HUES6 (cell line): Measurements from ENCODE around the gene NOL11.
"Not testable (repeated sequence)": the region's sequence is repeated elsewhere in the genome, so short reads cannot be mapped to it uniquely, and the experiment has no call there.

Experiments
- H3K27ac ChIP-seq: 2 replicates; pipeline ENCODE4 v1.7.0; 2013; ENCODE audit warnings: low read depth, mild to moderate bottlenecking, low read length, inconsistent platforms
- H3K27me3 ChIP-seq: 2 replicates; pipeline ENCODE4 v1.6.1; 2013; ENCODE audit warnings: low read length; ENCODE audit not compliant: control insufficient read depth, insufficient read depth
- H3K36me3 ChIP-seq: 2 replicates; pipeline ENCODE4 v1.6.1; 2013; ENCODE audit warnings: low read length; ENCODE audit not compliant: control insufficient read depth, insufficient read depth
- H3K4me1 ChIP-seq: 2 replicates; pipeline ENCODE4 v1.6.1; 2013; ENCODE audit warnings: low read length; ENCODE audit not compliant: control insufficient read depth, insufficient read depth
- H3K4me3 ChIP-seq: 2 replicates; pipeline ENCODE4 v1.5.1; 2013; ENCODE audit warnings: low read depth, low read length
- H3K9ac ChIP-seq: one replicate; pipeline ENCODE4 v1.6.1; 2013; ENCODE audit warnings: mild to moderate bottlenecking, low read length
- H3K9me3 ChIP-seq: 2 replicates; pipeline ENCODE4 v1.6.1; 2013; ENCODE audit warnings: low read depth, low read length; ENCODE audit not compliant: control insufficient read depth, insufficient read depth

Gene NOL11

GRCh38 chr17:67685351-67685750, 32.4 kb upstream of the NOL11 start:
- Histone ChIP-seq H3K9ac (no peak overlapping the region), H3K9me3 (no peaks in the 10 kb centered on the region), H3K27ac (no peak overlapping the region), H3K27me3 (no peaks in the 10 kb centered on the region), H3K4me3 (no peak overlapping the region), H3K36me3 (no peaks in the 10 kb centered on the region), H3K4me1 (peaks cover 5% of the 10 kb centered on the region)

- H3K9ac ChIP-seq = no peak overlapping the region
- H3K4me3 ChIP-seq = no peak overlapping the region
- no peak overlapping the region for H3K27ac ChIP-seq
- peaks cover 5% of the 10 kb centered on the region for H3K4me1 ChIP-seq
- no peaks in the 10 kb centered on the region for H3K9me3 ChIP-seq
- no peaks in the 10 kb centered on the region for H3K36me3 ChIP-seq
- no peaks in the 10 kb centered on the region for H3K27me3 ChIP-seq
Observed at GRCh38 chr17:67686241-67686640, 31.5 kb upstream of the NOL11 start.

- Histone ChIP-seq H3K9ac (no peak overlapping the region), H3K9me3 (no peaks in the 10 kb centered on the region), H3K36me3 (no peaks in the 10 kb centered on the region), H3K27me3 (no peaks in the 10 kb centered on the region), H3K4me3 (no peak overlapping the region), H3K27ac (no peak overlapping the region), H3K4me1 (peaks cover 5% of the 10 kb centered on the region)
Observed at GRCh38 chr17:67687511-67687910, 30.2 kb upstream of the NOL11 start.

- Histone ChIP-seq H3K27me3 (no peaks in the 10 kb centered on the region), H3K9me3 (no peaks in the 10 kb centered on the region), H3K4me3 (no peak overlapping the region), H3K36me3 (no peaks in the 10 kb centered on the region), H3K4me1 (peaks cover 5% of the 10 kb centered on the region), H3K9ac (no peak overlapping the region), H3K27ac (no peak overlapping the region)
Observed at GRCh38 chr17:67689534-67690177, 28.1 kb upstream of the NOL11 start.

GRCh38 chr17:67693811-67694210, 23.9 kb upstream of the NOL11 start:
- H3K4me3 ChIP-seq = no peak overlapping the region
- no peaks in the 10 kb centered on the region for H3K36me3 ChIP-seq
- no peak overlapping the region for H3K9ac ChIP-seq
- H3K4me1 ChIP-seq = peaks cover 3% of the 10 kb centered on the region; the same call in 1 of the 2 replicates
- H3K9me3 ChIP-seq = no peaks in the 10 kb centered on the region
- no peak overlapping the region for H3K27ac ChIP-seq
- H3K27me3 ChIP-seq = no peaks in the 10 kb centered on the region

- H3K9me3 ChIP-seq = no peaks in the 10 kb centered on the region
- no peaks in the 10 kb centered on the region for H3K36me3 ChIP-seq
- H3K27ac ChIP-seq = no peak overlapping the region
- H3K27me3 ChIP-seq = no peaks in the 10 kb centered on the region
- no peak overlapping the region for H3K9ac ChIP-seq
- H3K4me3 ChIP-seq = no peak overlapping the region
- peaks cover 3% of the 10 kb centered on the region; the same call in 1 of the 2 replicates for H3K4me1 ChIP-seq
Observed at GRCh38 chr17:67696347-67696746, 21.4 kb upstream of the NOL11 start.

- Histone ChIP-seq H3K9ac (no peak overlapping the region), H3K36me3 (no peaks in the 10 kb centered on the region), H3K9me3 (no peaks in the 10 kb centered on the region), H3K27me3 (no peaks in the 10 kb centered on the region), H3K4me1 (peaks cover 3% of the 10 kb centered on the region; the same call in 1 of the 2 replicates), H3K27ac (no peak overlapping the region), H3K4me3 (no peak overlapping the region)
Observed at GRCh38 chr17:67696853-67697498, 20.8 kb upstream of the NOL11 start.

- Histone ChIP-seq H3K9me3 (no peaks in the 10 kb centered on the region), H3K4me1 (peaks cover 3% of the 10 kb centered on the region; the same call in 1 of the 2 replicates), H3K4me3 (no peak overlapping the region), H3K36me3 (no peaks in the 10 kb centered on the region), H3K27ac (no peak overlapping the region), H3K27me3 (no peaks in the 10 kb centered on the region), H3K9ac (no peak overlapping the region)
Observed at GRCh38 chr17:67700037-67700724, 17.6 kb upstream of the NOL11 start.

- Histone ChIP-seq H3K4me3 (no peak overlapping the region), H3K27ac (no peak overlapping the region), H3K4me1 (peaks cover 3% of the 10 kb centered on the region; the same call in 1 of the 2 replicates), H3K9me3 (no peaks in the 10 kb centered on the region), H3K9ac (no peak overlapping the region), H3K27me3 (no peaks in the 10 kb centered on the region), H3K36me3 (no peaks in the 10 kb centered on the region)
Observed at GRCh38 chr17:67700725-67701119, 17.0 kb upstream of the NOL11 start.

GRCh38 chr17:67702861-67703260, 14.9 kb upstream of the NOL11 start:
- H3K4me1 ChIP-seq, H3K27ac ChIP-seq, H3K9ac ChIP-seq, H3K9me3 ChIP-seq, H3K27me3 ChIP-seq, H3K36me3 ChIP-seq, H3K4me3 ChIP-seq: not testable (repeated sequence)

- Histone ChIP-seq H3K9me3 (no peaks in the 10 kb centered on the region), H3K9ac (no peak overlapping the region), H3K4me1 (peaks cover 4% of the 10 kb centered on the region; the same call in 1 of the 2 replicates), H3K36me3 (no peaks in the 10 kb centered on the region), H3K4me3 (no peak overlapping the region), H3K27ac (no peak overlapping the region), H3K27me3 (no peaks in the 10 kb centered on the region)
Observed at GRCh38 chr17:67707442-67707841, 10.3 kb upstream of the NOL11 start.
